ENCODE results near the gene MEPCE.

MEPCE gene

DNA sequence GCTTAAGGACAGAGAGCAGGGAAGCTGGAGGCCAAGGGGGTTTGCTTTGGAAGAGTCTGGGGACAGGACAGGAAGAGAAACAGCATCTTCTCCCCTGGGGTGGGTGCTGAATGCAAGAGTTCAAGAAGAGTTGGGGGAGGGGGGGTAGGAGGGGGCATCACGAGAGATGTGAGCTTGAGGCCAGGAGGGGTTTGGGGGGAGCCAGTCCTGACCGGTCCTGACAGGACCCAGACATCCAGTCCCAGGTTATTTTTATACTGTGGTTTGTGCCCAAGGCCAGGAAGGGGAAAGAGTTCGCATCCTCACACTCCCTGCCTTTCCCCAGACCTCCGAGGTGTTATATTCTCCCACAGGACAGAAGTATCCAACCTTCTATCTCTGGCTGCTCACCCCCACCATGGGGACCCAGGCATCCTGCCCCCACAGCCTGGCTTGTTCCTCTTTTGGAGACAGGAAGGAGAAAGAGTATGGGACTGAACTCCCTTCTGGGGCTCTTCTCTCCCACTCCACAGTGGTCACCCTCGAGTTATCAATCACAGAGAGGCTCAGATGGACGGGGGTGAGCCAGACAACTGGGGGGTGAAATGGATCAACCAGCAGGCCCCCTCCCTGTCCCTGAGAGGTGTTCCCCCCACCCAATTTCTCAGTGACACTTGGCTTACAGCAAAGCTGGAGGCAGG lies 46.6 kb downstream of the MEPCE start:
- 0% methylated on average over 2 of the region's 6 CpGs for WGBS (ENCODE audit: insufficient coverage)
- CTCF ChIA-PET: interaction anchor here (0.9 to 10.5 kb wide), 10 partner anchors 9 to 216 kb away, joined by 3 to 142 read pairs (median 4); partner anchors contain the start of gene SPACDR
- POLR2A ChIA-PET: interaction anchor here (0.8 kb wide), 1 partner anchor 21 kb away, joined by 3 read pairs; no protein-coding TSS in a partner anchor
- H3K4me1 ChIP-seq (ENCODE audit: control extremely low read depth in 1 of 4, control insufficient read depth in 4 of 4, insufficient read depth in 4 of 4, low read length in 3 of 4): peaks cover 2 to 54% (median 43%) of the 10 kb centered on the region in 4 experiments
- no peaks in the 10 kb centered on the region for H3K27me3 ChIP-seq (replicated peaks in 2 of 5; ENCODE audit: control insufficient read depth in 4 of 5, insufficient read depth in 5 of 5, low read length in 4 of 5)
- peaks cover 0 to 50% (median 22%) of the 10 kb centered on the region in 4 experiments for H3K36me3 ChIP-seq (ENCODE audit: control insufficient read depth in 4 of 4, insufficient read depth in 4 of 4, low read length in 3 of 4)
- peak overlapping the region in 1 of 2 experiments; percentile 89 for H3K27ac ChIP-seq (ENCODE audit: insufficient read depth in 1 of 2, low read depth in 1 of 2, low read length in 2 of 2, poor library complexity in 1 of 2, severe bottlenecking in 2 of 2)
- no peak for DNase-seq
- no peaks in the 10 kb centered on the region for H3K9me3 ChIP-seq (ENCODE audit: control extremely low read depth in 1 of 5, control insufficient read depth in 4 of 5, insufficient read depth in 2 of 5, low read depth in 1 of 5, low read length in 4 of 5)
- peak overlapping the region in 6 of 7 experiments; percentile 62 to 92 (median 88) for H3K4me3 ChIP-seq (ENCODE audit: control insufficient read depth in 1 of 7, extremely low read depth in 1 of 7, insufficient read depth in 4 of 7, low read depth in 2 of 7, low read length in 6 of 7)

DNA sequence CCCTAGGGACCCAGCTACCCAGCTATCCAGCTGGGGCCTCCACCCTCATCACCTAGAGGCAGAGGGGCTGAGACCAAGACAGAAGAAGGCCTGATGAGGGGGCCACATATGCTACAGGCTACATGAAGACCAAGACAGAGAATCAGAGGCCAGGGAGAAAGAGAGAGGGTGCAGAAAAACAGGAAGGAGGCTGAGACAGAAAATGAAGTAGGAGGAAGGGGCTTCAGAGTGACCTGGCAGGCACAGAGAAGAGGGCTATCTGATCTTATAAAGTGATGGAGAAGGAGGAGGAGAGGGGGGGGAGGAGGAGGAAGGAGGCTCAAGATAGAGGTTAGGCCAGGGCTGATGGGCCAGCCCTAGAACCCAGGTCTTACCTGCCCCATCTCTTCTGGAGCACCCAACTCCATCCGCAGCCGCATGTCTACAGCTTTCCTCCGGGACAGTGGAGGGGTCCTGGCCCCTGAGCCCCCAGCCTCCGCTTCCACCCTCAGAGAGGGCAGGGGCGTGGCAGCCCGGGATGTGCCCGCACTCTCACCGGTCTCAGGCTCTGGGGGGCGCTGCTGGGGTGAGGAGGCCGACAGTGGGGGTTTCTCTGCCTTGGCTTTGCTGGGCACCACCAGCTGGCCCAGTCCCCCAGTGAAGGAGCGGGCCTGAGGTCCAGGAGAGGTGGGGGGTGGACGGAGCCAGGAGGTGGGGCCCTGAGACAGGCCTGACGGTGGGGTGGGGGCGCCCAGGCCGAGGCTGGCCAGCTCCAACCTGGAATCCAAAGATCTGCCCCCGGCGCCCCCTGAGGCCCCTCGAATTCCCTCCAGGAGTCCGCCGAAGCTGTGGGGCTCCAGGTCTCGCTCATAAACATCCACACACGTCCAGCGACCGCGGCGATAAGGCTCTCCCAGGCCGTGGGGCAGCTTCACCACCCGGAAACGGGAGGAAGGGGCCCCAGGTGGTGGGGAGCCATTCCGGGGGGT lies 47.6 kb downstream of the MEPCE start:
- DNase-seq: peak in 2 of 3 donors; percentile 38 to 51
- Histone ChIP-seq H3K36me3 (ENCODE audit: control insufficient read depth in 4 of 4, insufficient read depth in 4 of 4, low read length in 3 of 4) (peaks cover 0 to 43% (median 16%) of the 10 kb centered on the region in 4 experiments), H3K4me1 (ENCODE audit: control extremely low read depth in 1 of 4, control insufficient read depth in 4 of 4, insufficient read depth in 4 of 4, low read length in 3 of 4) (peaks cover 2 to 54% (median 43%) of the 10 kb centered on the region in 4 experiments), H3K9me3 (ENCODE audit: control extremely low read depth in 1 of 5, control insufficient read depth in 4 of 5, insufficient read depth in 2 of 5, low read depth in 1 of 5, low read length in 4 of 5) (no peaks in the 10 kb centered on the region), H3K27ac (ENCODE audit: insufficient read depth in 1 of 2, low read depth in 1 of 2, low read length in 2 of 2, poor library complexity in 1 of 2, severe bottlenecking in 2 of 2) (peak overlapping the region; percentile 54 to 89), H3K27me3 (replicated peaks in 2 of 5; ENCODE audit: control insufficient read depth in 4 of 5, insufficient read depth in 5 of 5, low read length in 4 of 5) (no peaks in the 10 kb centered on the region), H3K4me3 (ENCODE audit: control insufficient read depth in 1 of 7, extremely low read depth in 1 of 7, insufficient read depth in 4 of 7, low read depth in 2 of 7, low read length in 6 of 7) (peak overlapping the region; percentile 23 to 92 (median 85))
- WGBS (ENCODE audit: insufficient coverage): 5% methylated on average over 8 of the region's 30 CpGs
- CTCF ChIA-PET: interaction anchor here (0.7 to 10.5 kb wide), 7 partner anchors 10 to 84 kb away, joined by 3 to 142 read pairs (median 6); partner anchors contain the start of gene SPACDR
- POLR2A ChIA-PET: interaction anchor here (0.6 to 0.7 kb wide), 3 partner anchors 414 to 1089 kb away, joined by 3 to 4 read pairs (median 3); no protein-coding TSS in a partner anchor

DNA sequence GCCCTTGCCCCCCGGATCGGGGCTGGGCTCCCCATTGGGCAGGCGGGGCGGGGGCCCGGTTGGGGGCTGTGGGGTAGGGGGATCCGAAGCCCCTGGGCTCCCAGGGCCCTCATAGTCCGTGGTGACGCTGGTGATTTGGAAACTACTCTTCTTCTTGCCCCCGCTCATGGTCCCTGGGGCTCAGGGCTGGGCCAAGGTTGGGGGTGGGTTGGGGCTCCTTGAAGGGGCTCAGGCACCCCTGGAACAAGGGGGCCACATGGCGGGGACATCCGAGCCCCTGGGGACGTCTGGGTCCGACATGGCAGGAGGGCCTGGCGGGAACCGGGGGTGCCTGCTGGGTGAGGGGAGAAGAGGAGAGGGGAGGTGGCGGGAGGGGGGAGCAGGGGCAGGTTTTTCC lies 48.2 kb downstream of the MEPCE start:
- H3K9me3 ChIP-seq (ENCODE audit: control extremely low read depth in 1 of 5, control insufficient read depth in 4 of 5, insufficient read depth in 2 of 5, low read depth in 1 of 5, low read length in 4 of 5): no peaks in the 10 kb centered on the region
- 0% methylated on average over 2 of the region's 16 CpGs for WGBS (ENCODE audit: insufficient coverage)
- H3K27me3 ChIP-seq (replicated peaks in 2 of 5; ENCODE audit: control insufficient read depth in 4 of 5, insufficient read depth in 5 of 5, low read length in 4 of 5): no peaks in the 10 kb centered on the region
- H3K4me3 ChIP-seq (ENCODE audit: control insufficient read depth in 1 of 7, extremely low read depth in 1 of 7, insufficient read depth in 4 of 7, low read depth in 2 of 7, low read length in 6 of 7): peak overlapping the region; percentile 23 to 92 (median 85)
- H3K4me1 ChIP-seq (ENCODE audit: control extremely low read depth in 1 of 4, control insufficient read depth in 4 of 4, insufficient read depth in 4 of 4, low read length in 3 of 4): peaks cover 2 to 56% (median 43%) of the 10 kb centered on the region in 4 experiments
- no peak for DNase-seq
- peaks cover 0 to 37% (median 13%) of the 10 kb centered on the region in 4 experiments for H3K36me3 ChIP-seq (ENCODE audit: control insufficient read depth in 4 of 4, insufficient read depth in 4 of 4, low read length in 3 of 4)
- CTCF ChIA-PET: interaction anchor here (1.4 to 10.5 kb wide), 4 partner anchors 11 to 81 kb away, joined by 3 to 142 read pairs (median 18); partner anchors contain the start of gene SPACDR
- peak overlapping the region; percentile 54 to 89 for H3K27ac ChIP-seq (ENCODE audit: insufficient read depth in 1 of 2, low read depth in 1 of 2, low read length in 2 of 2, poor library complexity in 1 of 2, severe bottlenecking in 2 of 2)
- POLR2A ChIA-PET: interaction anchor here (0.6 to 0.7 kb wide), 3 partner anchors 413 to 1089 kb away, joined by 3 to 4 read pairs (median 3); no protein-coding TSS in a partner anchor

DNA sequence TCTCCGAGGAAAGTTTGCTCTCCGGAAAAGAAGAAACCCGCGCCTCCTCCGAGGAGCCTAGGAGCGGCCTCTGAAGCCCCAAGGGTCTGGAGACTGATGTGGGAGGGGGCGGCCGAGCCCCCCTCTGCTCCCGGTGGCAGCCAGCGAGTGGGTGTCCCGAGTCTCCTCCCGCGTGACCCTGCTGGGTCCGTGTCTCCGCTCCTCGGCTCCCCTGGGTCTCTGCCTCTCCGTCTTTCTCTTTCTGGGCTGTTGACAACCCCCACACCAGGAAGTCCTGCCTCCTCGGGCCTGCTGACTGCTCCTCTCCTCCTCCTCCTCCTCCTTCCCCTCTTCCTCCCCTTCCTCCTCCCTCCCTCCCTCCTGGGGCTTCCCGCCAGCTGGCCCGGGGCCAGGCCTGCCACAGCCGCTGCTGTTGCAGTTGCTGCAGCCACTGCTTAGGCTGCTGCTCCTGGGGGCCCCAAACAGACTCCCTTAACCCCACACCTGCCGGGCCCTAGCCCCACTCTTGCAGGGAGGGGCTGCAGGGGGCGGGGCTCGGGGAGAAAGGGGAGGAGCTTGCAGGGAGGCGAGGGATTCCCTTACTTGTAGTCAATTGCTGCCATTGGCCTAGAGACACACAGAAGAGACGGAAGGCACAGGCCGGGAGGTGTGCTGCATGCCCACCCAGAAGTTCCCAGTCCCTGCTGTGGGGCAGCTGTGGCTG lies 49.5 kb downstream of the MEPCE start, which contains the start of gene TSC22D4:
Gene TSC22D4, minus strand, starts transcription at position 257 of the 703 bp plus-strand sequence. CDS start 1,176 bp downstream, outside the sequence.
- H3K27ac ChIP-seq (ENCODE audit: insufficient read depth in 1 of 2, low read depth in 1 of 2, low read length in 2 of 2, poor library complexity in 1 of 2, severe bottlenecking in 2 of 2): peak within 1 kb of the TSS; percentile 70 to 89
- no peaks in the 10 kb centered on the region for H3K9me3 ChIP-seq (ENCODE audit: control extremely low read depth in 1 of 5, control insufficient read depth in 4 of 5, insufficient read depth in 2 of 5, low read depth in 1 of 5, low read length in 4 of 5)
- H3K36me3 ChIP-seq (ENCODE audit: control insufficient read depth in 4 of 4, insufficient read depth in 4 of 4, low read length in 3 of 4): peaks cover 0 to 27% (median 7%) of the 10 kb centered on the region in 4 experiments
- H3K4me3 ChIP-seq (ENCODE audit: control insufficient read depth in 1 of 7, extremely low read depth in 1 of 7, insufficient read depth in 4 of 7, low read depth in 2 of 7, low read length in 6 of 7): peak within 1 kb of the TSS; percentile 62 to 98 (median 92)
- WGBS (ENCODE audit: insufficient coverage): 2% methylated on average over 15 of the region's 27 CpGs
- peaks cover 2 to 50% (median 42%) of the 10 kb centered on the region in 4 experiments for H3K4me1 ChIP-seq (ENCODE audit: control extremely low read depth in 1 of 4, control insufficient read depth in 4 of 4, insufficient read depth in 4 of 4, low read length in 3 of 4)
- peak; percentile 91 to 97 (median 96) for DNase-seq
- no peaks in the 10 kb centered on the region for H3K27me3 ChIP-seq (replicated peaks in 2 of 5; ENCODE audit: control insufficient read depth in 4 of 5, insufficient read depth in 5 of 5, low read length in 4 of 5)
- ChIA-PET CTCF (interaction anchor here (1.2 to 10.5 kb wide), 7 partner anchors 12 to 208 kb away, joined by 3 to 142 read pairs (median 4); partner anchors contain the start of gene SPACDR), POLR2A (interaction anchor here (0.7 to 1.4 kb wide), 2 partner anchors 44 to 51 kb away, joined by 3 to 6 read pairs; partner anchors contain the start of gene ZCWPW1)

DNA sequence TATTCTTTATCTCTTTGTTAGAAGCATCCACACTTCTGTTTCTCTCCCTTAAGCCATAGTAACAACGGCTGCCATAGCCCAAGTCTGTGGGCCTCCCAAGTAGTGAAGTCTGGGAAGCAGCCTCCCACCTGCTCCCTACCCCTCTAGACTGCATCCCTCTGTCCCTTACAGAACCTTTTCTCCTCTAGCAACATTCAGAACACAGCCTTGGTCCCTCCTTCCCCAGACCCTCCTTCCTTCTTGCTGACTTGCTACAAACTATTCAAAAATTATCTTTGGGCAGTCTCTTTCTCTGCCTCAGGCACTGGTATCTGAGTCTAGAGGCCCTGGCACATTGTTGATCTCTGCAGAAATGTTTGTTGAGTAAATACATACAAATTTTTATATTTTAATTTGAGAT lies 51.8 kb downstream of the MEPCE start:
- H3K27me3 ChIP-seq (replicated peaks in 2 of 5; ENCODE audit: control insufficient read depth in 4 of 5, insufficient read depth in 5 of 5, low read length in 4 of 5): no peaks in the 10 kb centered on the region
- no peaks in the 10 kb centered on the region for H3K9me3 ChIP-seq (ENCODE audit: control extremely low read depth in 1 of 5, control insufficient read depth in 4 of 5, insufficient read depth in 2 of 5, low read depth in 1 of 5, low read length in 4 of 5)
- DNase-seq: no peak
- peaks cover 0 to 8% (median 0%) of the 10 kb centered on the region in 4 experiments for H3K36me3 ChIP-seq (ENCODE audit: control insufficient read depth in 4 of 4, insufficient read depth in 4 of 4, low read length in 3 of 4)
- peaks cover 2 to 30% (median 26%) of the 10 kb centered on the region in 4 experiments for H3K4me1 ChIP-seq (ENCODE audit: control extremely low read depth in 1 of 4, control insufficient read depth in 4 of 4, insufficient read depth in 4 of 4, low read length in 3 of 4)
- no peak overlapping the region for H3K4me3 ChIP-seq (ENCODE audit: control insufficient read depth in 1 of 7, extremely low read depth in 1 of 7, insufficient read depth in 4 of 7, low read depth in 2 of 7, low read length in 6 of 7)
- H3K27ac ChIP-seq (ENCODE audit: insufficient read depth in 1 of 2, low read depth in 1 of 2, low read length in 2 of 2, poor library complexity in 1 of 2, severe bottlenecking in 2 of 2): no peak overlapping the region
- ChIA-PET CTCF (interaction anchor here (1.3 to 10.5 kb wide), 5 partner anchors 8 to 81 kb away, joined by 3 to 142 read pairs (median 5); partner anchors contain the start of gene SPACDR), POLR2A (no interaction called here)
- WGBS (ENCODE audit: insufficient coverage): 91% methylated on average over 1 of the region's 1 CpG

DNA sequence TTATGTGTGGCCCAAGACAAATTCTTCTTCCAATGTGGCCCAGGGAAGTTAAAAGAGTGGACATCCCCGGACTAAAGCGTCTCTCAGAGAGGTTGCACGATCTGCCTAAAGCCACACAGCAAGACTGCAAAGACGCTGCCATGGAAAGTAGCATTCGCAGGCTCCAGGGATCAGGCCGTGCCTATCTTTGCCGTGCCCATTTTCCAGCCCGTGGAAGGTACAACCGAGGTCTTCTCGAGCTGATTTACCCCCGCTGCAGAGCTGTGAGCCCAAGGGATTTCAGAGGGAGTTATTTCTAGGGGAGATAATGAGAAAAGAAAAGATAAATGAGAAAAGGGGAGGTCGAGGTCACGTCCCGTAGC lies 53.1 kb downstream of the MEPCE start:
- WGBS (ENCODE audit: insufficient coverage): 51% methylated on average over 14 of the region's 14 CpGs
- POLR2A ChIA-PET: no interaction called here

More for the DNA sequence above, 53.1 kb downstream of the MEPCE start:
- Histone ChIP-seq H3K27ac (ENCODE audit: insufficient read depth in 1 of 2, low read depth in 1 of 2, low read length in 2 of 2, poor library complexity in 1 of 2, severe bottlenecking in 2 of 2) (peak overlapping the region in 1 of 2 experiments; percentile 5), H3K9me3 (ENCODE audit: control extremely low read depth in 1 of 5, control insufficient read depth in 4 of 5, insufficient read depth in 2 of 5, low read depth in 1 of 5, low read length in 4 of 5) (no peaks in the 10 kb centered on the region), H3K4me3 (ENCODE audit: control insufficient read depth in 1 of 7, extremely low read depth in 1 of 7, insufficient read depth in 4 of 7, low read depth in 2 of 7, low read length in 6 of 7) (peak overlapping the region; percentile 18 to 76 (median 63)), H3K27me3 (replicated peaks in 2 of 5; ENCODE audit: control insufficient read depth in 4 of 5, insufficient read depth in 5 of 5, low read length in 4 of 5) (no peaks in the 10 kb centered on the region), H3K4me1 (ENCODE audit: control extremely low read depth in 1 of 4, control insufficient read depth in 4 of 4, insufficient read depth in 4 of 4, low read length in 3 of 4) (peaks cover 0 to 18% (median 15%) of the 10 kb centered on the region in 4 experiments), H3K36me3 (ENCODE audit: control insufficient read depth in 4 of 4, insufficient read depth in 4 of 4, low read length in 3 of 4) (no peaks in the 10 kb centered on the region)
- CTCF ChIA-PET: interaction anchor here (0.8 to 10.5 kb wide), 16 partner anchors 9 to 104 kb away, joined by 3 to 142 read pairs (median 4); partner anchors contain the start of genes AGFG2, FBXO24, LRCH4 and SPACDR
- DNase-seq: no peak

All from common myeloid progenitor, CD34-positive (primary cell).